Measurements from ENCODE around the gene PPIF. TPM values are rescaled to one million over a fixed set of nuclear protein-coding genes. Genes with fewer than 3 reads are reported as not detected.

The PPIF gene
- total RNA-seq, 2 experiments from 2014 or later: 55.7 to 121 TPM

DNA sequence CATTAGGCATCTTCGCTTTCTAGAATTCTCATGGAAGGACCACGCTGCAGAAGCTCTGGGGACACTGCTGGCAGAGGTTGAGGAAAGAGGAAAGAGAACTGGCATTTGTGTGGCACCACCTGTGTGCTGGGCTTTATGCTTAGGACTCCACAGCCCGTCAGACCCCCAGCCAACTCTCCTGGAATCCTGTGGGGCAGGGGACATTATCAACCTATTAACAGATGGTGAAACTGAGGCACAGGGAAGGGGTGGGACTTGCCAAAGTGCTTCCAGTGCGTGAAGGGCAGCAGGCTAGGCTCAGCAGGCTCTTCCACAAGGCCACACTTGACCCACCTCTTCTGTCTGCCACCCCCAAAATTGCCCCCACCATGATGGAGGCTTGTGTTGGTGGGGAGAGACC lies 51.4 kb downstream of the PPIF start:
- DNase-seq (ENCODE audit: low spot score): no peak
- Histone ChIP-seq H4K20me1 (ENCODE audit: insufficient read depth, low read length) (no peaks in the 10 kb centered on the region), H3K9me3 (ENCODE audit: low read length) (no peaks in the 10 kb centered on the region), H3K79me2 (ENCODE audit: insufficient read depth, low read depth, low read length) (no peaks in the 10 kb centered on the region), H3K4me2 (ENCODE audit: low read length) (no peak overlapping the region), H3K4me1 (ENCODE audit: insufficient read depth, low read length, poor library complexity, severe bottlenecking) (no peaks in the 10 kb centered on the region), H3K4me3 (ENCODE audit: low read depth, low read length, poor library complexity, severe bottlenecking) (no peak overlapping the region), H3K9me2 (ENCODE audit: insufficient read depth, low read length) (no peaks in the 10 kb centered on the region), H3K27ac (ENCODE audit: low read depth, low read length, poor library complexity, severe bottlenecking) (no peak overlapping the region), H2AFZ (ENCODE audit: low read length) (no peak overlapping the region), H3K36me3 (ENCODE audit: insufficient read depth, low read length) (no peaks in the 10 kb centered on the region)
- no TSS peak for BruUV-seq (replicated peaks)
- intact Hi-C loops (cut with micrococcal nuclease; ENCODE audit: unreplicated experiment): no loop called here
- ChIA-PET POLR2A (no interaction called here), CTCF (ENCODE audit: unreplicated experiment) (no interaction called here)
- TF ChIP-seq, protein P1, sequence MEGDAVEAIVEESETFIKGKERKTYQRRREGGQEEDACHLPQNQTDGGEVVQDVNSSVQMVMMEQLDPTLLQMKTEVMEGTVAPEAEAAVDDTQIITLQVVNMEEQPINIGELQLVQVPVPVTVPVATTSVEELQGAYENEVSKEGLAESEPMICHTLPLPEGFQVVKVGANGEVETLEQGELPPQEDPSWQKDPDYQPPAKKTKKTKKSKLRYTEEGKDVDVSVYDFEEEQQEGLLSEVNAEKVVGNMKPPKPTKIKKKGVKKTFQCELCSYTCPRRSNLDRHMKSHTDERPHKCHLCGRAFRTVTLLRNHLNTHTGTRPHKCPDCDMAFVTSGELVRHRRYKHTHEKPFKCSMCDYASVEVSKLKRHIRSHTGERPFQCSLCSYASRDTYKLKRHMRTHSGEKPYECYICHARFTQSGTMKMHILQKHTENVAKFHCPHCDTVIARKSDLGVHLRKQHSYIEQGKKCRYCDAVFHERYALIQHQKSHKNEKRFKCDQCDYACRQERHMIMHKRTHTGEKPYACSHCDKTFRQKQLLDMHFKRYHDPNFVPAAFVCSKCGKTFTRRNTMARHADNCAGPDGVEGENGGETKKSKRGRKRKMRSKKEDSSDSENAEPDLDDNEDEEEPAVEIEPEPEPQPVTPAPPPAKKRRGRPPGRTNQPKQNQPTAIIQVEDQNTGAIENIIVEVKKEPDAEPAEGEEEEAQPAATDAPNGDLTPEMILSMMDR (conservative IDR thresholded peaks at IDR 0.05; ENCODE audit: low read length): no peak
- TF ChIP-seq EZH2phosphoT487 (IDR thresholded peaks at IDR 0.05; ENCODE audit: borderline replicate concordance, low read depth, low read length): no peak

DNA sequence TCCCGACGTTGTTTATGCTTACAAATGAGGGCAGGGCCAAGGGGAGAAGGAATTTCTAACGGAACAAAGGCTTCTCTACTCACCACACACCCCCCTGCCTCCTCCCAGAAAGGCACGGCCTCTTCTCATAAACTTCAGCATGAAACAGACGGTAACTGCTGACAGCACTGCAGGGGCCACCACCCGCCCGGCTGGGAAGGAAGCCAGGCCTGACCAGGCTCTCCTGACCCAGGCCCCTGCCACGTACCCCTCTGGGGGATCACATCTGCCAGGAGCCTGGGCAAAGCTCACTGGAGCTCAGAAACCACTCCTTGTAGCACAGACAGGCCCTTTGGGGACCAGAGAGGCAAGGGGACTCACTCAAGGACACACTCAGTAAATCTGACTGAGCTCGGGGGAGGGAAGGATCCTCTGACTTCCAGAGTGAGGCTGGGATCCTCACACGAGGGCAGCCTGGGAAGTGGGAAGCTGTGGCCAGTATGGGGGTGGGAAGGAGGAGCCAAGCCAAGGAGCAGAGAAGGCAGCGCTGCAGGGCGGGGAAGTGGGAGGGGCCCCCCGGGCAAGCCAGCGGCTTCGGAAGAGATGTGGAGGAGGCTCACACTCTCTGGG lies 52.1 kb downstream of the PPIF start:
- intact Hi-C loops (cut with micrococcal nuclease; ENCODE audit: unreplicated experiment): no loop called here
- Histone ChIP-seq H2AFZ (ENCODE audit: low read length) (no peak overlapping the region), H3K79me2 (ENCODE audit: insufficient read depth, low read depth, low read length) (no peaks in the 10 kb centered on the region), H3K36me3 (ENCODE audit: insufficient read depth, low read length) (no peaks in the 10 kb centered on the region), H3K9me2 (ENCODE audit: insufficient read depth, low read length) (no peaks in the 10 kb centered on the region), H3K27ac (ENCODE audit: low read depth, low read length, poor library complexity, severe bottlenecking) (no peak overlapping the region), H3K9me3 (ENCODE audit: low read length) (no peaks in the 10 kb centered on the region), H3K4me3 (ENCODE audit: low read depth, low read length, poor library complexity, severe bottlenecking) (no peak overlapping the region), H3K4me2 (ENCODE audit: low read length) (no peak overlapping the region), H3K4me1 (ENCODE audit: insufficient read depth, low read length, poor library complexity, severe bottlenecking) (no peaks in the 10 kb centered on the region), H4K20me1 (ENCODE audit: insufficient read depth, low read length) (no peaks in the 10 kb centered on the region)
- DNase-seq (ENCODE audit: low spot score): no peak
- no TSS peak for BruUV-seq (replicated peaks)
- POLR2A ChIA-PET: no interaction called here
- TF ChIP-seq EZH2phosphoT487 (IDR thresholded peaks at IDR 0.05; ENCODE audit: borderline replicate concordance, low read depth, low read length): no peak
- TF ChIP-seq, protein P1 (conservative IDR thresholded peaks at IDR 0.05; ENCODE audit: low read length): no peak
- CTCF ChIA-PET (ENCODE audit: unreplicated experiment): no interaction called here

DNA sequence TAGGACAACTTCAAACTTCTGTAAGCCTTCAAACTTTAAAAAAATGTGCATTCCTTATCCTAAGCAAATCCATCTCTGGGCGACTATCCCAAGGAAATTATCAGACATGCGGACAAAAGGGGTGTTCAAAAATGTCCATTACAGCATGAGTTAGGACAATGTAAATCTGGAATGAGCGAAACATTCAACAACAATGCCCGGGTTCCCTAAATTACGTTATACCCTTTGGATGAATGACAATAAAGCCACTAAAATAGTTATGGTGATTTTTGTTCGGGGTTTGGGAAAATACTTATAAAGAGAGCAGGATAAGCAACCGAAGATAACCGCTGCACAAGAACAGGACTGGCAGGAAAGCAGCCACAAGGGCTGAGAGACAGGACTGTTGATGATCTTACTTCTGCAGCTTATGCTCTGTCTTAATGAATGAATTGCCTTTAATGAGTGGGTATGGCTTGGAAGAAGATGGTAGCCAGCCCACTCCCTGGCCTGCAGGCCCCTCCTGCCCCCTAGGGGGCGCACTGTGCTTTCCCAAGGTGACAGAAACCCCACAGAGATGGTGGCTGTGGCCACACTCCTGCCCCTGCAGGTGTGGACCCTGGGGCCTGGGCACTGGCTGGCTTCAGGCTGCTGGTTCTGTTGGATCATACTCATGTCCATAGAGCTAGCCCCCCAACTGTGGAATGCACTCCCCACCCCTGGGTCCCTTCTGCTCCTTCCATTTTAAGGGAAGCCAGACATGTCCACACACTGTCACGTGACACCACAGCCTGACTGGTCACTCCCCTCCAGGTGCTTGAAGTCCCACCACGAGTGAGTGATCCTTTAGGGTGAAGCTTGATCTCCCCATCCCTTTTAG lies 53.1 kb downstream of the PPIF start:
- no peaks in the 10 kb centered on the region for H3K9me2 ChIP-seq (ENCODE audit: insufficient read depth, low read length)
- no peaks in the 10 kb centered on the region for H3K36me3 ChIP-seq (ENCODE audit: insufficient read depth, low read length)
- no peak overlapping the region for H3K4me2 ChIP-seq (ENCODE audit: low read length)
- no TSS peak for BruUV-seq (replicated peaks)
- no peak for TF ChIP-seq EZH2phosphoT487 (IDR thresholded peaks at IDR 0.05; ENCODE audit: borderline replicate concordance, low read depth, low read length)
- TF ChIP-seq, protein P1 (conservative IDR thresholded peaks at IDR 0.05; ENCODE audit: low read length): peak; percentile 89
- no peaks in the 10 kb centered on the region for H3K79me2 ChIP-seq (ENCODE audit: insufficient read depth, low read depth, low read length)
- intact Hi-C loops (cut with micrococcal nuclease; ENCODE audit: unreplicated experiment): loop anchor here (2.0 kb wide), 1 partner anchor 66 kb away; no protein-coding TSS in a partner anchor
- CTCF ChIA-PET (ENCODE audit: unreplicated experiment): interaction anchor here (0.6 kb wide), 1 partner anchor 91 kb away, joined by 3 read pairs; no protein-coding TSS in a partner anchor
- H2AFZ ChIP-seq (ENCODE audit: low read length): no peak overlapping the region
- no peaks in the 10 kb centered on the region for H4K20me1 ChIP-seq (ENCODE audit: insufficient read depth, low read length)
- POLR2A ChIA-PET: no interaction called here
- H3K27ac ChIP-seq (ENCODE audit: low read depth, low read length, poor library complexity, severe bottlenecking): no peak overlapping the region
- no peaks in the 10 kb centered on the region for H3K9me3 ChIP-seq (ENCODE audit: low read length)
- no peak overlapping the region for H3K4me3 ChIP-seq (ENCODE audit: low read depth, low read length, poor library complexity, severe bottlenecking)
- H3K4me1 ChIP-seq (ENCODE audit: insufficient read depth, low read length, poor library complexity, severe bottlenecking): no peaks in the 10 kb centered on the region
- peak; percentile 51 for DNase-seq (ENCODE audit: low spot score)
